ENCODE measurements around the gene OPN3.

OPN3 gene

DNA sequence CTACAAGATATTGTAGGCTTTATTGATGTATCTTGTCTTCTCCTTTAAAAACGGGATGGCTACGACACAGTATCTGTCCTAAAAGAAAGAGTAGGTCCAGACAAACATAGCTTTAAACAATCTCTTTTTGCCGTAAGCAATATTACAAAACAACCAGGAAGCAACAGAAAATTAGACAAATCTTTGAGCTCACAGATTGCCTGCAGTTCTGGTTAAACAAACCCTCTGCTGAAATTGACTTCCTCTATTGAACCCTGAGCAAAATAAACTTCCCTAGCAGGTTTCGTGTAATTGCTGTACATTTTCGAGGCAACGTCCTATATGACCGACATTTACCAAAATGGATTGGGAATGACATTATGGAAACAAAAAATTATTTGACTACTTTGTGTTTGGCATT is 50.6 kb downstream of the OPN3 start:
- DNase-seq (ENCODE audit: low spot score) = no peak

DNA sequence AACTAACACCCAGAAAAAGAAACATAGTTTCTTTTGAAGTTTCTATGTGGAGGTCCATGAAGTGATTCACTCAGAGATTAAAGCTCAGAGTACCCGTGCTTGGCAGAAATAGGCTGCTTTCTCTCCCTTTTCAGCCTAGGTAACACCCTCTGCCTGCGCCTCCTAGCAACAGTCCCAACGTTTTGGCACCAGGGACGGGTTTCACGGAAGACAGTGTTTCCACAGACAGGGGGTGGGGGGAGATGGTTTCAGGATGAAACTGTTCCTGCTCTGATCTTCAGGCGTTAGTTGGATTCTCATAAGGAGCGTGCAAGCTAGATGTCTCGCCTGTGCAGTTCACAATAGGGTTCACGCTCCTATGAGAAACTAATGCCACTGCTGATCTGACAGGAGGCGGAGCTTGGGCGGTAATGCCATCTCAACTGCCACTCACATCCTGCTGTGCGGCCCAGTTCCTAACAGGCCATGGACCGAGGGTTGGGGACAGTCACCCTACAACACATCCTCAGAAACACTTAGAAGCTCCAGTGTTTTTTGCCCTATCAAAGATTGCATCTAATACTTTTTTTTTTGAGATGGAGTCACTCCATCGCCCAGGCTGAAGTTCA is 53.2 kb downstream of the OPN3 start:
- no peak for DNase-seq (ENCODE audit: low spot score)

DNA sequence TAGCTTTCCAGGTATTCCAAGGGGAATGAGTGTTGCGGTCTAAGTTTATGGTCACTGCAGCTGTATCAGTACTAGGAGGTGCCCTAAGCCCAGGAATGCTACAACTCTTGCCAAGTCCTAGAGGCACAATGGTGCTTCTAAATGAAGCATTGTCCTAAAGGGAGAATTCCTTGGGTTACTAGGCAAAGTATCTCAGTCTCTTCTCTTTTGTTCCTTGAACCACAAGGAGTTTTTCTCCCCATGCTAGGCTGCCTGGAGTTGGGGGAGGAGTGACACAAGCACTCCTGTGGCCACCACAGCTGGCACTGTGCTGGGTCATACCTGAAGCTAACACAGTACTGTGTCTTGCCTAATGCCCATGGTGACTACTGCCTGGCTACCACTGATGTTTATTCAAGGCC is 57.2 kb downstream of the OPN3 start:
- DNase-seq (ENCODE audit: low spot score) = no peak

DNA sequence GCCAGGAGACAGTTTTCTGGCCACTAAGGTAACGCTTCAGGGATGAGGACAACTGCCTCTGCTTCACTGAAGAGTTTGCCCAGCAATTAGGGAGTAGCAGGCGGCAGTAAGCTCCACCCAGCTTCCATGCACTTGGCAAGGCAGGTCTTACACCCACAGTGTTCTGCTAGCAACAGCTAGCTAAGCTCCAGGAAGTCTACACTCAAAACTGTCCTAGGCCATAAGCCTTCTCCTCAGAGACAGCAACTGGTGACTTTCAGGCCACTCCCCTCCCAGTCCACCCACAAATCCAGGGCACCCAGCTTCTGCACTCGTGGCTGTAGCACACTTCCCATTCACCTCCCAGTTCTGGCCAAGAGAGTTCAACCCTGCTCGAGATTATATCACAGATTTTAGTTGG is 60.7 kb downstream of the OPN3 start:
- no peak for DNase-seq (ENCODE audit: low spot score)

DNA sequence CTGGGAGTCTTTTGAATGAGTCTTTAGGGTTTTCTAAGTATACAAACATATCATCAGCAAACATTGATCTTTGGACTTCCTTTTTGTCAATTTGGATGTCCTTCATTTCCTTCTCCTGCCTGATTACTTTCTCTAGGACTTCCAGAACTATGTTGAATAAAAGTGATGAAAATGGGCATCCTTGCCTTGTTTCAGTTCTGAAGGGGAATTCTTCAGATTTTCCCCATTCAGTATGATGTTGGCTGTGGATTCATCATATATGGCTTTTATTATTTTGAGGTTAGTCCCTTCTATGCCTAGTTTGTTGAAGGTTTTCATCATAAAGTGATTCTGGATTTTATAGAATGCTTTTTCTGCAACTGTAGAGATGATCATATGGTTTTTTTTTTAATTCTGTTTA is 66.0 kb downstream of the OPN3 start:
- DNase-seq (ENCODE audit: low spot score) = no peak

DNA sequence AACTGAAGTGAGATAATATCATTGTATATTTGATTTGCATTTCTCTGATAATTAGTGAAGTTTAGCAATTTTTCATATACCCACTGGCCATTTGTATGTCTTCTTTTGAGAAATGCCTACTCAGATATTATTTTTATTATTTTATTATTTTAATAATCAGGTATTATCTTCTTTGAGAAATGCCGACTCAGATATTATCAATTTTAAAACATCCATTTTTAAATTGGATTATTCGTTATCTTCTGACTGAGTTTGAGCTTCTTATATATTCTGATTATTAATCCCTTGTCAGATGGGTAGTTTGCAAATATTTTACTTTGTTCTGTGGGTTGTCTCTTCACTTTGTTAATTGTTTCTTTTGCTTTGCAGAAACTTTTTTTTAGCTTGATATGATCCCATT is 70.3 kb downstream of the OPN3 start:
- no peak for DNase-seq (ENCODE audit: low spot score)

DNA sequence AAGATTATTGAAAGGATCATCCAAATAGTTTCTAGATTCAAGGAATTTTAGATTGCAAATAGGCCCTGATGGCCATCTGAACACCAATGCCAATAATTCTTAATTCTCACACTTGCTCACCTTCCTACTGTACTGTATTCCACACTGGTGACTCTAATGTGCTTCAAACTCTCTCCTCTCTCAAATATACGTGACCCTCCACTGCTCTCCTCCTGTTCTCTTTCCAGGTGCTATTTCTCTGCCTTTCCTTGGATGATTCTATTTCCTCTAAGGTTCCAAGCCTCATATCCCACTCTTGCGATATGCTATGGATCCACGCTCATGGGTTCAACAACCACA is 79.4 kb downstream of the OPN3 start:
- DNase-seq (ENCODE audit: low spot score) = no peak

DNA sequence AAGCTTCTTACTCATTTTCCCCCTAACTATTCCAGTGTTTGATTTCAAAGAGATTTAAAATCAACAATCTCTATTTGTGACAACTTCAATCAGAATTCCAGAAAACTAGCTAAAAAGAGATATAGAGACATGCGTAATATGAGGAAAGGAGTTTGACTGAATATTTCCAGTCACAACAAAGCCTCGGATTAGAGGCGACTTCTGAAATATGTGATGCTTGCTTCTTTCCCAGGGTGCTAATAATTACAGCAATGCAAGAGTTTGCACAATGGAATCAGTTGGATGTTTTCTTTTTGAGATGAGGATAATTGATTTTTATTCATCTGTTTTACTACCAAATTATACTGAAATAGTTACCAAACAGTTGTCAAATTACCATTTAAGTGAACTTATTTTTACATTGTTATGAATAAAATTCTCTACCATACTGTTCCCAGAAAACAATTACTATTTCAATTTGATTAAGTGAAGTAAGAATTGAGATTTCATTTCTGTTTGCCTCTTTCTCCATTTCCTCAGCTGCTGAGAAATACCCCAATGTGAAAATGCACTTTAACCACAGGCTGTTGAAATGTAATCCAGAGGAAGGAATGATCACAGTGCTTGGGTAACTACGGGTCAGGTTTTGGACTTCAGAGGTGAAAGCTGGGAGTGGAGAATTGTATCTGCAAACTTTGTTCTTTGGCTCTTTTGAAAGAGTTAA is 79.9 kb downstream of the OPN3 start:
- no peak for DNase-seq (ENCODE audit: low spot score)

DNA sequence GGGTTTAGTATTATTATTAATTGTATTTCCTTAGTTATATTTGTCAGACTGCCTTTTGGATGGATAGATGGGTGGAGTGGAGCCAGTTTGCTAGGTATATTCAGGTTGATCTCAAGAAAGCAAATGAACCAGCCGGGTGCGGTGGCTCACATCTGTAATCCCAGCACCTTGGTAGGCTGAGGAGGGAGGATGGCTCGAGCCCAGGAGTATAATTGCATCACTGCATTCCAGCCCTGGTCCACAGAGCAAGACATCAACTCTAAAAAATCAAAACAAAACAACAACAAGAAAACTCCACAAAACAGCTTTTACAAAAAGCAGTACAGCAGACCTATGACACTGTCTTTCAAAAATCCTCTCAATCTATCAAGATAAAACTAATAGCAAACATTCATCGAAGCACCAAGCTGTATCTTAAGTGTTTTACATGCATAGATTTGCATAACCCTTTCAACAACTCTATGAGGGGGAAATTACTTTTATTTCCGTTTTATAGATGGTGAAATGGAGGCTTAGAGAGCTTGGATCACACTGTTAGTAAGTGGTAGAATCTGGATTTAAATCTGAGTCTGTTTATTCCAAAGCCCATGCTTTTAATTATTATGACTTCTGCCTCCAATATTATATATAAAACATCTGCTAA is 82.5 kb downstream of the OPN3 start:
- no peak for DNase-seq (ENCODE audit: low spot score)

DNA sequence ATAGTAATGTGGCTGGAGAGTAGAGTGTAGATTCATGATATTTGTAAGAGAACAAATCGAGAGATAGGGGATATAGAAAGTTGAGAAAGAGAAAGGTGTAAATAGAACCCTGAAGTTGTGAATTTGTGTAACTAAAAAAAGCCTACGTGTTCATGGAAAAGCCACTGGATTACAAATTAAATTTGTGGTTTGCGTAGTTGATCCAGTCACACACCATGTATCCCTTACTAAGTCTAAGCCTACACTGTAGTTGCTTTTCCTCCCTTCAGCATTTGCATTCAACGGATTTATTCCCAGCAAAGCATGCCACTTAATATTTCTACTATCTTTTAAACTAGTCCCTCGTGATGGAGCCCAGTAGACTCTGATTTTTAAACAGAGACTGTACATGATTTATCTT is 83.1 kb downstream of the OPN3 start:
- no peak for DNase-seq (ENCODE audit: low spot score)

DNA sequence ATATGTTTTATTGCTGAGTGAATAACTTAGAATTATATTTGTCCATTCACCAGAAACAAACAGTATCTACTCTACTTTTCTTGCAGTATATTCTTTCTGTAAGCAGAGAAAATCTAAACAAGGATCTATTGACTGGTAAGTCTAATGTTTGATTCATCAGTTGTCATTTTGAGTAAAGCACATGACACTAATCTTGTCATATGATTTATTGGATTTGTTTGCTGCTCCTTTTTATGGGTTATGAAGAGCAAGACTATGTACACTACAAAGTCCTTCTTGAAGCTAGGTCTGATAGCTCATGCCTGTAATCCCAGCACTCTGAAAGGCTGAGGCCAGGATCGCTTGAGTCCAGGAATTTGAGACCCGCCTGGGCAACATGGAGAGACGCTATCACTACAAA is 84.6 kb downstream of the OPN3 start:
- no peak for DNase-seq (ENCODE audit: low spot score)

DNA sequence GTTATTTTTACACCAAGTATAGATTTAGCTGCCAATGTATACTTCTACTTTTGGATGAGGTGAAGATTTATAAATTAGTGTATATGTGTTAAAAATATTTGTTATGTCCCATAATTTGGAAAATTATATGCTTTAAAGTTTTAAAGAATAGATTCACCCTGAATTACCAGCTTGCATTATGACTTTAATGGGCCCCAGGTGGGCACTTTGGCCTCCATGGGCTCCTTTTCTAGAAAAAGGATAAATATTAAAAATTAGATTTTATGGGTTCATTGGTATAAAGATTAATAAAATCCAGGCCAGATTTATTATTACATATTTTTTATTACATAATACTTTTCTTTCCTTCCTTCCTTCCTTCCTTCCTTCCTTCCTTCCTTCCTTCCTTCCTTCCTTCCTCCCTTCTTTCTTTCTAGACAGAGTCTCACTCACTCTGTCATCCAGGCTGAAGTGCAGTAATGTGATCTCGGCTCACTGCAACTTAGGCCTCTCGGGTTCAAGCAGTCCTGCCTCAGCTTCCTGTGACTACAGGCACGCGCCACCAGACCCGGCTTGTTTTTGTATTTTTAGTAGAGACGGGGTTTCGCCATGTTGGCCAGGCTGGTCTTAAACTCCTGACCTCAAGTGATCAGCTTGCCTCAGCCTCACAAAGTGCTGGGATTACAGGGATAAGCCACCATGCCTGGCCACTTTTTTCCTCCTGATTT is 86.1 kb downstream of the OPN3 start:
- no peak for DNase-seq (ENCODE audit: low spot score)

DNA sequence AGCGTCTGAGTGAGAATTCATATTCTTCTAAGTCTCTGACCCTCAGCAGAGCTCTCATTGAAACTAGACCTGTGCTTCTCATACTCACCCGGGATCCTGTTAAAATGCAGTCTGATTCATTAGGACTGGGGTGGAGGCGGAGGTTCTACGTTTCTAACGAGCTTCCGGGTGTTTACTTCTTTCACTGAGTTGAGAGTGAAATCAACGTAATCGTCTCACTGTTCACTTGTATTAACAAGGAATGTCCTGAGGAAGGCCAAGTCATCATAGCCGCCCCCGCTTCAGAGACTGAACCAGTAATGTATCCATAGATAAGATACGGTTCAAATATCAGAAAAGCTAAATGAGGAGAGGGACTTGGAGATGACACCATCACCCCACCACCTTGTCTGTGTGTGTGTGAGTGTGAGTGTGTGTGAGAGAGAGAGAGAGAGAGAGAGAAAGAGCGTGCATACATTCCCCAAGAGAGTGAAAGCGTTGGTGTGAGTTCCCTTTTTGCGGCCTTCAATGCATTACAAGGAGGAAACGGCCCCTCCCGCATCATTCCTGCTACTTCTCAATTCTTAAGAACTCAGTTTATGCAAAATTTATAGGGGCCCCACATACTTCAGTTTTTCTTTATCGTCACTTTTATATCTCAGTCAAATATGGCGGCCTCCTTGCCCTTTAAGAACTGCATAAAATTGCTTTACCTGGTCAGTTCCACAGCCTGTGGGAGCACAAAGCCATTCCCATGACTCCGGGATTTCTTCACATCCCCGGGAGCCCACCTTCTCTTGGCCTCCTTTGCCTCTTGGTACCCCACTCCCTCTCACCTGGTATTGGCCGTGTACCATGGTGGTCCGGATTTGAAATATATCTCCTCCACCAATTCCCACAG is 88.2 kb downstream of the OPN3 start:
- peak; percentile 47 for DNase-seq (ENCODE audit: low spot score)

DNA sequence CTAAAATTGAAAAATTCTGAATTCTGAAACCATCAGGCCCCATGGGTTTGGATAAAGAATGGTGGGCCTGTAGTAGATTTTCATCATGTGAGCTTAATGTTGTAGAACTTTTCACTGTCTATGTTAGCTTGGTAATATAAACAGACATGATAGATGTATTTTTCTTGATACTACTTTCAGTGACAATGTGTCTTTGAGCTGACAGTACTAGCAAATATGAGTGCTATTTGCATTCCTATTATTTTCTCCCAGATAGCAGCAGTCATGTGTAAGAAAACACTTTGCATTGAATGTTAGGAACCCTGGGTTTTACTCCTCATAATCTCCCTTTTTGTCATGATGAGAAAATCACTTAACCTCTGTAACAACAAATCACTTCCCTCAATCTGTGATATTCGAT is 89.9 kb downstream of the OPN3 start:
- DNase-seq (ENCODE audit: low spot score) = no peak

DNA sequence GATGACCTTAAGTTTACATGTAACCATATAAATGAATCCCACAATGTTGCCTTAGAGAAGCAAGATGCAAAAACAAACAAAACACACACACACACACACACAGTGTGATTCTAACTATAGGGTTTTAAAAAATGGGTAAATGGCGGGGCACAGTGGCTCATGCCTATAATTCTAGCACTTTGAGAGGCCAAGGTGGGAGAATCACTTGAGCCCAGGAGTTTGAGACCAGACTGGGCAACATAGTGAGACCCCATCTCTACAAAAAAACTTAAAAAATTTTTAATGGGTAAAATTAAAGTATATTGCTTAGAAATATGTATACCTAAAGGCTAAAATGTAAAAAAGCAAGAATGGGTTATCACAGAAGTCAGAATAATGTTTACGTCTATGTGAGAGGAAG is 92.2 kb downstream of the OPN3 start:
- no peak for DNase-seq (ENCODE audit: low spot score)
